Activated naive CD4-positive, alpha-beta T cell treated with anti-CD3 and anti-CD28 coated beads, Interleukin-2, amount 10 ng/mL, durations not matched to agents 7 days and 5 days (primary cell): Measurements from ENCODE around the gene SAT1.

Source experiments
- CTCF ChIA-PET: fragments of 350-600 bp; sonication (Branson Sonifier 250); formaldehyde crosslinking; loops from one replicate; lab custom pipeline; 2021; ENCODE audit warnings: antibody characterized with exemption; lab: Charles Lee
- DNase-seq: peaks from one replicate; pipeline ENCODE4 v3.0.0-alpha.2; 2020
- H3K27ac Mint-ChIP-seq: one replicate; pipeline ENCODE4 v1.8.0; 2021; ENCODE audit warnings: mild to moderate bottlenecking, moderate library complexity, mixed read lengths
- H3K27me3 Mint-ChIP-seq: one replicate; pipeline ENCODE4 v1.8.0; 2021; ENCODE audit warnings: mild to moderate bottlenecking, mixed read lengths
- H3K36me3 Mint-ChIP-seq: one replicate; pipeline ENCODE4 v1.8.0; 2021; ENCODE audit warnings: mixed read lengths
- H3K4me1 Mint-ChIP-seq: one replicate; pipeline ENCODE4 v1.8.0; 2021; ENCODE audit warnings: mixed read lengths
- H3K4me3 Mint-ChIP-seq: one replicate; pipeline ENCODE4 v1.8.0; 2021; ENCODE audit warnings: mild to moderate bottlenecking, moderate library complexity, mixed read lengths
- H3K9me3 Mint-ChIP-seq: one replicate; pipeline ENCODE4 v1.8.0; 2021; ENCODE audit warnings: mixed read lengths

Gene SAT1

GRCh38 chrX:23785580-23785979 lies 2.6 kb downstream of the SAT1 start:
- Mint-ChIP-seq H3K27ac (no peak overlapping the region), H3K4me3 (peak overlapping the region; percentile 94), H3K4me1 (peaks cover 39% of the 10 kb centered on the region), H3K9me3 (no peaks in the 10 kb centered on the region), H3K36me3 (peaks cover 27% of the 10 kb centered on the region), H3K27me3 (no peaks in the 10 kb centered on the region)
- DNase-seq = no peak
- CTCF ChIA-PET = interaction anchor here (3.7 kb wide), 1 partner anchor 116 kb away, joined by 38 read pairs; no protein-coding TSS in a partner anchor

- H3K27ac Mint-ChIP-seq = no peak overlapping the region
- H3K36me3 Mint-ChIP-seq = peaks cover 27% of the 10 kb centered on the region
- peaks cover 35% of the 10 kb centered on the region for H3K4me1 Mint-ChIP-seq
- H3K4me3 Mint-ChIP-seq = no peak overlapping the region
- DNase-seq = no peak
- H3K9me3 Mint-ChIP-seq = no peaks in the 10 kb centered on the region
- CTCF ChIA-PET = no interaction called here
- H3K27me3 Mint-ChIP-seq = no peaks in the 10 kb centered on the region
These were observed 3.4 kb downstream of the SAT1 start for GRCh38 chrX:23786268-23786815.

- Mint-ChIP-seq H3K36me3 (peaks cover 27% of the 10 kb centered on the region), H3K9me3 (no peaks in the 10 kb centered on the region), H3K4me1 (peaks cover 21% of the 10 kb centered on the region), H3K27ac (no peak overlapping the region), H3K4me3 (no peak overlapping the region), H3K27me3 (no peaks in the 10 kb centered on the region)
- CTCF ChIA-PET = interaction anchor here (1.9 kb wide), 1 partner anchor 114 kb away, joined by 10 read pairs; no protein-coding TSS in a partner anchor
- no peak for DNase-seq
These were observed 4.8 kb downstream of the SAT1 start for GRCh38 chrX:23787745-23788118.

- no peak for DNase-seq
- H3K27me3 Mint-ChIP-seq = no peaks in the 10 kb centered on the region
- peaks cover 26% of the 10 kb centered on the region for H3K36me3 Mint-ChIP-seq
- H3K27ac Mint-ChIP-seq = no peak overlapping the region
- H3K4me3 Mint-ChIP-seq = no peak overlapping the region
- CTCF ChIA-PET = interaction anchor here (1.9 kb wide), 1 partner anchor 113 kb away, joined by 10 read pairs; no protein-coding TSS in a partner anchor
- peaks cover 20% of the 10 kb centered on the region for H3K4me1 Mint-ChIP-seq
- H3K9me3 Mint-ChIP-seq = no peaks in the 10 kb centered on the region
These were observed 5.5 kb downstream of the SAT1 start for GRCh38 chrX:23788521-23788920.

GRCh38 chrX:23788946-23789345 lies 6.0 kb downstream of the SAT1 start:
- no peaks in the 10 kb centered on the region for H3K27me3 Mint-ChIP-seq
- CTCF ChIA-PET = interaction anchor here (0.7 to 1.9 kb wide), 2 partner anchors 97 to 113 kb away, joined by 3 to 10 read pairs; no protein-coding TSS in a partner anchor
- no peak overlapping the region for H3K27ac Mint-ChIP-seq
- no peaks in the 10 kb centered on the region for H3K9me3 Mint-ChIP-seq
- no peak overlapping the region for H3K4me3 Mint-ChIP-seq
- H3K4me1 Mint-ChIP-seq = peaks cover 20% of the 10 kb centered on the region
- H3K36me3 Mint-ChIP-seq = peaks cover 22% of the 10 kb centered on the region
- no peak for DNase-seq

GRCh38 chrX:23789386-23790154 lies 6.6 kb downstream of the SAT1 start:
- CTCF ChIA-PET = interaction anchor here (0.7 to 1.7 kb wide), 2 partner anchors 98 to 112 kb away, joined by 3 to 4 read pairs; no protein-coding TSS in a partner anchor
- Mint-ChIP-seq H3K4me3 (no peak overlapping the region), H3K9me3 (no peaks in the 10 kb centered on the region), H3K27me3 (no peaks in the 10 kb centered on the region), H3K27ac (no peak overlapping the region), H3K4me1 (peaks cover 14% of the 10 kb centered on the region), H3K36me3 (peaks cover 16% of the 10 kb centered on the region)
- no peak for DNase-seq

- H3K27ac Mint-ChIP-seq = no peak overlapping the region
- no peak for DNase-seq
- no peaks in the 10 kb centered on the region for H3K27me3 Mint-ChIP-seq
- peaks cover 8% of the 10 kb centered on the region for H3K4me1 Mint-ChIP-seq
- H3K36me3 Mint-ChIP-seq = peaks cover 10% of the 10 kb centered on the region
- CTCF ChIA-PET = interaction anchor here (1.7 kb wide), 1 partner anchor 112 kb away, joined by 4 read pairs; no protein-coding TSS in a partner anchor
- H3K4me3 Mint-ChIP-seq = no peak overlapping the region
- H3K9me3 Mint-ChIP-seq = no peaks in the 10 kb centered on the region
These were observed 7.2 kb downstream of the SAT1 start for GRCh38 chrX:23790155-23790497.

- Mint-ChIP-seq H3K9me3 (no peaks in the 10 kb centered on the region), H3K4me3 (no peak overlapping the region), H3K27ac (no peak overlapping the region), H3K4me1 (no peaks in the 10 kb centered on the region), H3K27me3 (no peaks in the 10 kb centered on the region), H3K36me3 (no peaks in the 10 kb centered on the region)
- no peak for DNase-seq
- CTCF ChIA-PET = no interaction called here
These were observed 10.0 kb downstream of the SAT1 start for GRCh38 chrX:23792861-23793553.

- Mint-ChIP-seq H3K4me3 (no peak overlapping the region), H3K9me3 (no peaks in the 10 kb centered on the region), H3K27ac (no peak overlapping the region), H3K36me3 (no peaks in the 10 kb centered on the region), H3K4me1 (no peaks in the 10 kb centered on the region), H3K27me3 (no peaks in the 10 kb centered on the region)
- DNase-seq = no peak
- CTCF ChIA-PET = no interaction called here
These were observed 12.2 kb downstream of the SAT1 start for GRCh38 chrX:23795221-23795620.

GRCh38 chrX:23797371-23798128 lies 14.6 kb downstream of the SAT1 start:
- no peak for DNase-seq
- H3K36me3 Mint-ChIP-seq = no peaks in the 10 kb centered on the region
- no peaks in the 10 kb centered on the region for H3K27me3 Mint-ChIP-seq
- no peak overlapping the region for H3K27ac Mint-ChIP-seq
- CTCF ChIA-PET = interaction anchor here (1.6 kb wide), 1 partner anchor 104 kb away, joined by 3 read pairs; no protein-coding TSS in a partner anchor
- H3K4me1 Mint-ChIP-seq = peaks cover 3% of the 10 kb centered on the region
- no peak overlapping the region for H3K4me3 Mint-ChIP-seq
- no peaks in the 10 kb centered on the region for H3K9me3 Mint-ChIP-seq

GRCh38 chrX:23799469-23800065 lies 16.6 kb downstream of the SAT1 start:
- Mint-ChIP-seq H3K9me3 (no peaks in the 10 kb centered on the region), H3K4me3 (no peak overlapping the region), H3K27ac (no peak overlapping the region), H3K36me3 (no peaks in the 10 kb centered on the region), H3K4me1 (peaks cover 8% of the 10 kb centered on the region), H3K27me3 (no peaks in the 10 kb centered on the region)
- DNase-seq = no peak
- CTCF ChIA-PET = no interaction called here

- Mint-ChIP-seq H3K27me3 (no peaks in the 10 kb centered on the region), H3K9me3 (no peaks in the 10 kb centered on the region), H3K4me3 (no peak overlapping the region), H3K4me1 (peaks cover 8% of the 10 kb centered on the region), H3K27ac (no peak overlapping the region), H3K36me3 (no peaks in the 10 kb centered on the region)
- CTCF ChIA-PET = interaction anchor here (1.0 kb wide), 1 partner anchor 20 kb away, joined by 3 read pairs; the partner anchor contains the start of gene SAT1
- no peak for DNase-seq
These were observed 19.5 kb downstream of the SAT1 start for GRCh38 chrX:23802431-23802830.

- no peak for DNase-seq
- H3K4me1 Mint-ChIP-seq = peaks cover 8% of the 10 kb centered on the region
- CTCF ChIA-PET = no interaction called here
- no peaks in the 10 kb centered on the region for H3K27me3 Mint-ChIP-seq
- H3K27ac Mint-ChIP-seq = no peak overlapping the region
- no peak overlapping the region for H3K4me3 Mint-ChIP-seq
- no peaks in the 10 kb centered on the region for H3K9me3 Mint-ChIP-seq
- H3K36me3 Mint-ChIP-seq = no peaks in the 10 kb centered on the region
These were observed 21.0 kb downstream of the SAT1 start for GRCh38 chrX:23803931-23804381.
